Fibroblast of upper back skin (primary cell): ENCODE data around the gene SRSF4.
A peak's percentile ranks its signal among the peaks of the same experiment; 100 is the strongest.

Source experiments
- DNase-seq: peaks from one replicate; pipeline ENCODE4 v3.0.0-alpha.2; 2013

SRSF4 gene

DNA sequence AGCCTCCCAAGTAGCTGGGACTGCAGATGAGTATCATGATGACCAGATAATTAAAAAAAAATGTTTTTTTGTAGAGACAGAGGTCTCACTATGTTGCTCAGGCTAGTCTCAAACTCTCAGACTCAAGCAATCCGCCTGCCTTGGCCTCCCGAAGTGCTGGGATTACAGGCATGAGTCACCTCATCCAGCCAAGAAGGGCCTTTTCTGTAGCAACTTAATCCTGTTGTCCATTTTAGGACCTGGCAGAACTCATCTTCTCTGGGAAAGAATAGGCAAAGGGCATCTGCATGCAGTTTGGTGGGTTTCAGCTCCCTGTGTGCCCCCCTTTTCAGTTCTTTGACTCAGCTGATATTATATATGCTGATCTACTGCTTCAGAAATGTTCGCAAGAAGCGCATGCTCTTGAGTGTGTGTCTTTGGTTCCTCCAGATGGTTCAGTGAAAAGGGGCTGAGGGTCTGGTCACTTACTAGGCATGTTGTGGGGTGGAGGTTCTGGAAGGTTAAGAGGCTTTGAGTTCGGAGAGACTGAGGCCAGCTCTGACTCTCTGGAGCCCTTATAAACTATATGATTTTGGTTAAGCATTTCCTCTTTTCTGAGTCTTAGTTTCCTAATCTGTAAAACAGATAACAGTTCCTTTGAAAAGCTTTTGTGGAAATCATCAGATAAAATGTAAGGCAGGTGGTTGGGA, 19.4 kb upstream of the SRSF4 start:
- peak; percentile 37 for DNase-seq

DNA sequence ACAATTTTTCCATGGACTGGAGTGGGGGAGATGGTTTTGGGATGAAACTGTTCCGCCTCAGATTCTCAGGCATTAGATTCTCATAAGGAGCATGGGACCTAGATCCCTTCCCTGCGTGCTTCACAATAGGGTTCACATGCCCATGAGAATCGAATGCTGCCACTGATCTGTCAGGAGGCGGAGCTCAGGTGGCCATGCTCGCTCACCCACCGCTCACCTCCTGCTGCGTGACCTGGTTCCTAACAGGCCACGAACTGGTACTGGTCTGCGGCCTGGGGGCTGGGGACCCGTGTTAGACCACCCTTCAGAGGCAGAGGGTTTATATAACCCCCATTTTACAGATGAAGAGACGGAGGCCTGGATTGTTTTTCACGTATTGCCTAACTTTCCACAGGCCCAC, 16.3 kb upstream of the SRSF4 start:
- DNase-seq: no peak

GRCh38 chr1:29197590-29197924, 15.9 kb upstream of the SRSF4 start:
- DNase-seq: peak; percentile 32

DNA sequence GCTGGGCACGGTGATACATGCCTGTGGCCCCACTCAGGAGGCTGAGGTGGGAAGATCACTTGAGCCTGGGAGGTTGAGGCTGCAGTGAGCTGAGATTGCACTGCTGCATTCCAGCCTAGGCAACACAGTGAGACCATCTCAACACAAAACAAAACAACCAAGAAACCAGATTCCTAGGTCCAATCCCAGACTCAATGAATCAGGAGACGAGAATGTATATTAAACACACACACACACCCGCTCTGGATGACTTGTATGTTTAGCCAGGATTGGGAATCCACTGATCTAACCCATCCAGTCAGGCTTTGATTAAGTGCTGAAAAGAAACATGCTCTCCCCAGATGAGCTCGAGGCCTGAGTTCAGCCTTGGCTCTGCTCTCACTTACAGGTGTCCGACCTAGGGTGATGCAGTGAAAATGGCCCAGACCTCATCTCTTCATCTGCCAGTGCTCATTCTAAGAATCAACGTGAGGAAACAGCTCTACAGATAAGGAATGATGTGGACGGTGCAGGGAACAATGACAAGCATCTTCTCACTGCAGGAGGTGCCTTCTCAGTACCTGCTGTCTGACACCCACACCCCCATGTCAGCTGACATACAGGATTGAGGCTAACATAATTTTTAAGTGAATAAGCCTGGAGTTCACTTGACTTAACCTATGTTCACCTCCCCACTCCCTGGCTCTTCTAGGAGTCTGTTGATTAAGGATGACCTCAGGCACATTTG, 15.3 kb upstream of the SRSF4 start:
- DNase-seq: peak; percentile 91

- no peak for DNase-seq
Measured at GRCh38 chr1:29195881-29196291, 14.2 kb upstream of the SRSF4 start.

DNA sequence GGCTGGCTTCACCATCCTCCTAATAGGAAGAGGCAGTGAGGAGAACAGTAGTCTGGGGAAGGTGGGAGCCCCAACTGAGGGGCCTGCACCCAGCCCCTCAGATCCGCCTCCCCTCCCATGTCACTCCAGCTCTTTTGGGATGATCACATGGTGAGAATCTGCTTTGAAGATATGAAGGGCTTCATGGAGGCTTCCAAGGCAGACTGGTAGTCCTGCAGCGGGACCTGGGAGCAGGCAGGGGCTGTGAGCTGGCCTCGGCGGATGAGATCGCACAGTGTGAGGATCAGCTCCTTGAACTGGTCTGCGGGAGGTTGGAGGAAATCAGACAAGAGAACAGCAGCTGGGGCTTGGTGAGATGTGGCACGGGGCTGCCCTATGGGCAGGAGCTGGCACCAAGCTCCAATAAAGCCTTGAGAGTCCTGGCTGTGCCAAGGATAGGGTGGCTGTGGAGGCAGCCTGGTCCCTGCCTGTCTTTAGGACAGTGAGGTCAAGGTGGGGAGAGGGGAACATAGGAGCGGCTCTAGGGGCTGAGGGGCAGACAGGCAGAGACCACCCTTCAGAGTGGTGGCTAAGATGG, 12.3 kb upstream of the SRSF4 start:
- no peak for DNase-seq

- DNase-seq: no peak
Measured at GRCh38 chr1:29190718-29191117, 9.0 kb upstream of the SRSF4 start.

- no peak for DNase-seq
Measured at GRCh38 chr1:29186707-29187106, 5.0 kb upstream of the SRSF4 start.

GRCh38 chr1:29186252-29186651, 4.6 kb upstream of the SRSF4 start:
- no peak for DNase-seq

- no peak for DNase-seq
Measured at GRCh38 chr1:29183287-29183686, 1.6 kb upstream of the SRSF4 start.

- peak; percentile 13 for DNase-seq
Measured at GRCh38 chr1:29180497-29181412, 945 bp downstream of the SRSF4 start.

GRCh38 chr1:29179641-29180184, 2.0 kb downstream of the SRSF4 start:
- DNase-seq: no peak

- no peak for DNase-seq
Measured at GRCh38 chr1:29177022-29177705, 4.5 kb downstream of the SRSF4 start.

- DNase-seq: peak; percentile 53
Measured at GRCh38 chr1:29176576-29176975, 5.1 kb downstream of the SRSF4 start.

DNA sequence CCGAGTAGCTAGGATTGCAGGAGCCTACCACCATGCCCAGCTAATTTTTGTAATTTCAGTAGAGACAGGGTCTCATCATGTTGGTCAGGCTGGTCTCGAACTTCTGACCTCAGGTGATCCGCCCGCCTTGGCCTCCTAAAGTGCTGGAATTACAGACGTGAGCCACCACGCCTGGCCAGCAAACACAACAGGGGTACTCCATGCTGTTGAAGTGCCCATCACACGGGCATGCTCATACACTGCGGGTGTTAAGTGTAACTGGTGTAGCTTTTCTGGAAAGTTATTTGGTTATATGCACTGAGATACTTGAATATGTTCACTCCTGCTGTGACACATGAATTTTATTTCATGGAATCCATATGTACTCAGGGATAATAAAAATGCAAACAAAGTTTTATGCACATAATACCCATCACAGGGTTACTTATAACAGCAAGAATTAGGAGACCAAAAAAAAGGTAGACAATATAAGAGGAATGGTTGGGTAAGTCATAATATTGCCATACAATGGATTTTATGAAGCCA, 9.2 kb downstream of the SRSF4 start:
- DNase-seq: no peak

GRCh38 chr1:29171521-29171920, 10.2 kb downstream of the SRSF4 start:
- no peak for DNase-seq

DNA sequence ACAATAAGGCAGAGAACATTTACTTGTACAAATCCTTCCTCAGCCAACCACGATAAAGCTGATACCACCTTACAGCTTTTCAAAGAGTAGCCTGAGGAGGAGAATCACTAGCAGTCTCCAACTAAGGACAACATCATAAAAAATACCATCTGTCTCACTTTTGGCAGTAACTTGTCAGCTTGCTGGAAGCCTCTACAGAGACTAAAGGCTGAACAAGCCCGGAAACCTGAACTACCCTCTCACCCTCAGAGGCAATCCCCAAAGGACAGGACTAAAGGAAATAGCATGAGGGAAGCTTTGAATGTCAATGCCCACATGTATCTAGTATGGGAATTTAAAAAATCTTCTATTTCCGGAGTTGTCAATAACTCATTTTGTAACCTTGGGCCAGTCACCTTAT, 10.6 kb downstream of the SRSF4 start:
- peak; percentile 61 for DNase-seq

- no peak for DNase-seq
Measured at GRCh38 chr1:29169976-29170375, 11.7 kb downstream of the SRSF4 start.

DNA sequence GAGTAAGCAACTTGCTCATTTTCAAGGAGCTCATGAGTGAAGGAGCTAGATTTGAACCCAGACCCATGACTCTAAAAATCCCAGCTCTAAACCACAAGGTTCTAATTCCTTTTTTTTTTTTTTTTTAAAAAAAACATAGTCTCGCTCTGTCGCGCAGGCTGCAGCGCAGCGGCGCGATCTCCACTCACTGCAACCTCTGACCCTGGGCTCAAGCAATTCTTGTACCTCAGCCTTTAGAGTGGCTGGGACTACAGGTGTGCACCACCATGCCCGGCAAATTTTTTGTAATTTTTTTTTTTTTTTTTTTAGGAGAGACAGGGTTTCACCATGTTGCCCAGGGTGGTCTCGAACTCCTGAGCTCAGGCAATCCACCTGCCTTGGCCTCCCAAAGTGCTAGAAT, 13.8 kb downstream of the SRSF4 start:
- no peak for DNase-seq

- no peak for DNase-seq
Measured at GRCh38 chr1:29166291-29166878, 15.3 kb downstream of the SRSF4 start.

- DNase-seq: no peak
Measured at GRCh38 chr1:29164588-29164987, 17.1 kb downstream of the SRSF4 start.
